PC-3 (cell line): Measurements from ENCODE around the gene HS3ST5. TPM values are rescaled to one million over a fixed set of nuclear protein-coding genes. Genes with fewer than 3 reads are reported as not detected.

Source experiments
- ATAC-seq: fragments of 200-7000 bp; cut with Tn5 transposase; 2 replicates; pipeline ENCODE4 v1.9.1; 2020; ENCODE audit warnings: mild to moderate bottlenecking, moderate library complexity
- BruUV-seq: library from RNA; stranded (reverse); fragments of 400-500 nt; replicated peaks from 2 replicates; lab custom pipeline; 2021; lab: Mats Ljungman, UMichigan
- CTCF ChIA-PET: fragments of 300-600 bp; sonication (Branson Sonifier 250); formaldehyde crosslinking; loops from one replicate; lab custom pipeline; 2022; ENCODE audit warnings: antibody characterized with exemption; lab: Charles Lee
- POLR2A ChIA-PET: fragments of 300-600 bp; sonication (Branson Sonifier 250); formaldehyde crosslinking; loops from one replicate; lab custom pipeline; 2022; ENCODE audit warnings: antibody characterized with exemption; ENCODE audit not compliant: unreplicated experiment; lab: Charles Lee
- DNase-seq: peaks from one replicate; pipeline ENCODE4 v3.0.0-alpha.2; 2015
- H2AFZ ChIP-seq: fragments of 300-600 bp; sonication (generic); 2 replicates; pipeline ENCODE4 v1.6.0; 2016; ENCODE audit warnings: antibody characterized with exemption, low read length
- H3F3A ChIP-seq: fragments of 300-600 bp; sonication (generic); one replicate; pipeline ENCODE4 v1.6.0; 2017; ENCODE audit warnings: antibody characterized with exemption, low read length, control low read depth, mild to moderate bottlenecking; ENCODE audit not compliant: unreplicated experiment
- H3K27ac ChIP-seq: fragments of 300-600 bp; sonication (generic); 2 replicates; pipeline ENCODE4 v1.5.1; 2016; ENCODE audit warnings: mild to moderate bottlenecking, low read length
- H3K27me3 ChIP-seq: fragments of 300-600 bp; sonication (generic); 2 replicates; pipeline ENCODE4 v1.6.1; 2016; ENCODE audit warnings: low read length, mixed read lengths
- H3K36me3 ChIP-seq: fragments of 300-600 bp; sonication (generic); 2 replicates; pipeline ENCODE4 v1.6.1; 2016; ENCODE audit warnings: low read depth, mixed run types, low read length, mixed read lengths
- H3K4me1 ChIP-seq: fragments of 300-600 bp; sonication (generic); 2 replicates; pipeline ENCODE4 v1.5.1; 2016; ENCODE audit warnings: low read length; ENCODE audit not compliant: insufficient read depth
- H3K4me2 ChIP-seq: fragments of 300-600 bp; sonication (generic); 2 replicates; pipeline ENCODE4 v1.6.0; 2016; ENCODE audit warnings: low read length
- H3K4me3 ChIP-seq: fragments of 300-600 bp; sonication (generic); 2 replicates; pipeline ENCODE4 v1.5.1; 2016; ENCODE audit warnings: mild to moderate bottlenecking, low read length, mixed read lengths
- H3K79me2 ChIP-seq: fragments of 300-600 bp; sonication (generic); 2 replicates; pipeline ENCODE4 v1.6.1; 2017; ENCODE audit warnings: low read length, mixed read lengths
- H3K9ac ChIP-seq: fragments of 300-600 bp; sonication (generic); 2 replicates; pipeline ENCODE4 v1.6.0; 2016; ENCODE audit warnings: mild to moderate bottlenecking, low read length
- H3K9me2 ChIP-seq: fragments of 300-600 bp; sonication (generic); replicated peaks from 2 replicates; pipeline ENCODE4 v1.6.1; 2016; ENCODE audit warnings: mixed run types, low read length, mixed read lengths
- H3K9me3 ChIP-seq: fragments of 300-600 bp; sonication (generic); 2 replicates; pipeline ENCODE4 v1.6.1; 2016; ENCODE audit warnings: low read length, mixed read lengths
- H4K20me1 ChIP-seq: fragments of 300-600 bp; sonication (generic); 2 replicates; pipeline ENCODE4 v1.6.1; 2016; ENCODE audit warnings: low read length, mixed read lengths
- EZH2 ChIP-seq: fragments of 300-600 bp; sonication (generic); IDR thresholded peaks from one replicate; pipeline ENCODE4 v1.6.1; 2017; ENCODE audit warnings: antibody characterized with exemption, mild to moderate bottlenecking, low read length; ENCODE audit not compliant: unreplicated experiment
- EZH2phosphoT487 ChIP-seq: fragments of 300-600 bp; sonication (generic); IDR thresholded peaks from 2 replicates; pipeline ENCODE4 v1.6.1; 2018; ENCODE audit warnings: mild to moderate bottlenecking, antibody characterized with exemption, low read length, borderline replicate concordance
- intact Hi-C: fragments of 100-400 bp; cut with micrococcal nuclease; formaldehyde crosslinking; loops from 2 replicates; pipeline ENCODE4 v1.9.0; 2023
- total RNA-seq: library from RNA; depleted of rRNA; stranded (reverse); fragments of >200 nt; gene quantifications from 2 replicates; pipeline ENCODE4 v1.2.3, GENCODE V29; 2014
- TF ChIP-seq, protein P1 (sequence below): fragments of 300-600 bp; sonication (generic); conservative IDR thresholded peaks from 2 replicates; pipeline ENCODE4 v1.5.1; 2017; ENCODE audit warnings: antibody characterized with exemption, low read depth, mild to moderate bottlenecking, low read length

The HS3ST5 gene
- total RNA-seq, 1 experiment from 2014 or later = 1.2 TPM

GRCh38 chr6:114061741-114062140 lies 281.1 kb downstream of the HS3ST5 start:
- H3K36me3 ChIP-seq = no peaks in the 10 kb centered on the region
- H3F3A ChIP-seq = no peaks in the 10 kb centered on the region
- ATAC-seq (no peak), DNase-seq (no peak)
- no peaks in the 10 kb centered on the region for H3K79me2 ChIP-seq
- H3K9me3 ChIP-seq = no peaks in the 10 kb centered on the region
- ChIA-PET POLR2A (no interaction called here), CTCF (interaction anchor here (0.6 to 0.8 kb wide), 3 partner anchors 65 to 79 kb away, joined by 3 to 5 read pairs (median 3); no protein-coding TSS in a partner anchor)
- H2AFZ ChIP-seq = no peak overlapping the region
- intact Hi-C loops = no loop called here
- no peaks in the 10 kb centered on the region for H3K4me1 ChIP-seq
- no peaks in the 10 kb centered on the region for H4K20me1 ChIP-seq
- TF ChIP-seq, protein P1, sequence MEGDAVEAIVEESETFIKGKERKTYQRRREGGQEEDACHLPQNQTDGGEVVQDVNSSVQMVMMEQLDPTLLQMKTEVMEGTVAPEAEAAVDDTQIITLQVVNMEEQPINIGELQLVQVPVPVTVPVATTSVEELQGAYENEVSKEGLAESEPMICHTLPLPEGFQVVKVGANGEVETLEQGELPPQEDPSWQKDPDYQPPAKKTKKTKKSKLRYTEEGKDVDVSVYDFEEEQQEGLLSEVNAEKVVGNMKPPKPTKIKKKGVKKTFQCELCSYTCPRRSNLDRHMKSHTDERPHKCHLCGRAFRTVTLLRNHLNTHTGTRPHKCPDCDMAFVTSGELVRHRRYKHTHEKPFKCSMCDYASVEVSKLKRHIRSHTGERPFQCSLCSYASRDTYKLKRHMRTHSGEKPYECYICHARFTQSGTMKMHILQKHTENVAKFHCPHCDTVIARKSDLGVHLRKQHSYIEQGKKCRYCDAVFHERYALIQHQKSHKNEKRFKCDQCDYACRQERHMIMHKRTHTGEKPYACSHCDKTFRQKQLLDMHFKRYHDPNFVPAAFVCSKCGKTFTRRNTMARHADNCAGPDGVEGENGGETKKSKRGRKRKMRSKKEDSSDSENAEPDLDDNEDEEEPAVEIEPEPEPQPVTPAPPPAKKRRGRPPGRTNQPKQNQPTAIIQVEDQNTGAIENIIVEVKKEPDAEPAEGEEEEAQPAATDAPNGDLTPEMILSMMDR = no peak
- H3K4me3 ChIP-seq = no peak overlapping the region
- H3K9ac ChIP-seq = no peak overlapping the region
- H3K27me3 ChIP-seq = no peaks in the 10 kb centered on the region
- BruUV-seq = no TSS peak
- no peak overlapping the region for H3K27ac ChIP-seq
- no peak overlapping the region for H3K4me2 ChIP-seq
- H3K9me2 ChIP-seq = no peaks in the 10 kb centered on the region

- Histone ChIP-seq H4K20me1 (no peaks in the 10 kb centered on the region), H3K9ac (no peak overlapping the region), H2AFZ (no peak overlapping the region), H3F3A (no peaks in the 10 kb centered on the region), H3K27ac (no peak overlapping the region), H3K9me2 (no peaks in the 10 kb centered on the region), H3K4me2 (no peak overlapping the region), H3K9me3 (no peaks in the 10 kb centered on the region), H3K27me3 (no peaks in the 10 kb centered on the region), H3K4me1 (no peaks in the 10 kb centered on the region), H3K36me3 (no peaks in the 10 kb centered on the region), H3K79me2 (no peaks in the 10 kb centered on the region), H3K4me3 (no peak overlapping the region)
- ChIA-PET CTCF (interaction anchor here (0.6 to 0.8 kb wide), 2 partner anchors 64 to 66 kb away, joined by 3 to 5 read pairs; no protein-coding TSS in a partner anchor), POLR2A (no interaction called here)
- BruUV-seq = no TSS peak
- DNase-seq = no peak
- TF ChIP-seq EZH2 = no peak
- TF ChIP-seq, protein P1 = no peak
- no peak for TF ChIP-seq EZH2phosphoT487
- ATAC-seq = no peak
- intact Hi-C loops = no loop called here
These were observed 281.7 kb downstream of the HS3ST5 start for GRCh38 chr6:114061116-114061515.

GRCh38 chr6:114058435-114058834 lies 284.4 kb downstream of the HS3ST5 start:
- no peak for ATAC-seq

More at GRCh38 chr6:114058435-114058834, 284.4 kb downstream of the HS3ST5 start:
- H3K4me3 ChIP-seq = no peak overlapping the region
- no peaks in the 10 kb centered on the region for H3F3A ChIP-seq
- no peaks in the 10 kb centered on the region for H3K36me3 ChIP-seq
- no peak for DNase-seq
- CTCF ChIA-PET = no interaction called here
- no peaks in the 10 kb centered on the region for H3K27me3 ChIP-seq
- H3K9me3 ChIP-seq = no peaks in the 10 kb centered on the region
- no peak for TF ChIP-seq EZH2
- TF ChIP-seq, protein P1 = no peak
- POLR2A ChIA-PET = no interaction called here
- H4K20me1 ChIP-seq = no peaks in the 10 kb centered on the region
- no peak overlapping the region for H3K9ac ChIP-seq
- no peak overlapping the region for H3K27ac ChIP-seq
- intact Hi-C loops = no loop called here
- no peaks in the 10 kb centered on the region for H3K4me1 ChIP-seq
- H2AFZ ChIP-seq = no peak overlapping the region
- H3K9me2 ChIP-seq = no peaks in the 10 kb centered on the region
- H3K4me2 ChIP-seq = no peak overlapping the region
- H3K79me2 ChIP-seq = no peaks in the 10 kb centered on the region
- no TSS peak for BruUV-seq
